Astrocyte of the cerebellum (primary cell): ENCODE measurements around the gene KCNK3.
"Not testable (repeated sequence)": the region's sequence is repeated elsewhere in the genome, so short reads cannot be mapped to it uniquely, and the experiment has no call there.

Source experiments
- DNase-seq: peaks from one replicate; pipeline ENCODE4 v3.0.0-alpha.2; 2011; ENCODE audit warnings: low read depth
- H3K4me3 ChIP-seq: 2 replicates; pipeline ENCODE4 v1.5.1; 2011; ENCODE audit warnings: mild to moderate bottlenecking, low read depth, low read length, moderate library complexity
- in situ Hi-C: cut with HindIII; loops from 2 replicates; pipeline ENCODE4 v1.10.0; 2017; ENCODE audit warnings: low sequenced_read_pairs
- TF ChIP-seq, protein P1 (sequence below): IDR thresholded peaks from 2 replicates; pipeline ENCODE4 v1.5.1; 2012; ENCODE audit warnings: low read length, low read depth, moderate library complexity, mild to moderate bottlenecking; ENCODE audit errors: missing control alignments

The KCNK3 gene

DNA sequence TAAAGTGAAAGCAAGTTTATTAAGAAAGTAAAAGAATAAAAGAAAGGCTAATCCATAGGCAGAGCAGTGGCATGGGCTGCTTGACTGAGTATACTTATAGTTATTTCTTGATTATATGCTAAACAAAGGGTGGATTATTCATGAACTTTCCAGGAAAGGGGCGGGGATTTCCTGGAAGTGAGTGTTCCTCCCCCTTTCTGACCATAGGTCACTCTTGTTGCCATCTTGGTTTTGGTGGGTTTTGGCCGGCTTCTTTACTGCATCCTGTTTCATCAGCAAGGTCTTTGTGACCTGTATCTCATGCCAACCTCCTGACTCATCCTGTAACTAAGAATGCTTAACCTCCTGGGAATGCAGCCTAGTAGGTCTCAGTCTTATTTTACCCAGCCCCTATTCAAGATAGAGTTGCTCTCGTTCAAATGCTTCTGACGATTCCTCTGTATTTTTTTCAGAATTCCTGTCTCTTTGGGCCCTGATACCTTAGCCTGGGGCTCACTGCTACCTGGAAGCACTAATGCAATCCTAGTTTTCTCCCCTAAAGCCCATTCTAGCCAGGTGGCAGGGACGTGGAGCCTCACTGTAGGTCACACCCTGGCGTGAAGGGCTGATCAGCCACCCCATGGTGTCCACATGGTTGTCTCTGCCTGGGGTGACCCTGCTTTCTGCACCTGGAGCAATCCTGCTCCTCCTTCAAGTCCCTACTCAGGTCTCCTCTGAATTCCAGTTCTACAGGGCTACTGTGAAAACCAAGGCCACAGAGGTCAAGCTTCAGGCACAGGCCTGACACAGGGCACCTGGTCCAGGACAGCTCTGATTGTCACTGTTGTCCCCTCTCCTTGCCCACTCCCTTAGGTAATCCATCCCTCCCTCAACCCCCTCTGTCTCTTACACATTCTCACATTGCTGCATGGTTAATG, 65.6 kb downstream of the KCNK3 start:
- TF ChIP-seq, protein P1, sequence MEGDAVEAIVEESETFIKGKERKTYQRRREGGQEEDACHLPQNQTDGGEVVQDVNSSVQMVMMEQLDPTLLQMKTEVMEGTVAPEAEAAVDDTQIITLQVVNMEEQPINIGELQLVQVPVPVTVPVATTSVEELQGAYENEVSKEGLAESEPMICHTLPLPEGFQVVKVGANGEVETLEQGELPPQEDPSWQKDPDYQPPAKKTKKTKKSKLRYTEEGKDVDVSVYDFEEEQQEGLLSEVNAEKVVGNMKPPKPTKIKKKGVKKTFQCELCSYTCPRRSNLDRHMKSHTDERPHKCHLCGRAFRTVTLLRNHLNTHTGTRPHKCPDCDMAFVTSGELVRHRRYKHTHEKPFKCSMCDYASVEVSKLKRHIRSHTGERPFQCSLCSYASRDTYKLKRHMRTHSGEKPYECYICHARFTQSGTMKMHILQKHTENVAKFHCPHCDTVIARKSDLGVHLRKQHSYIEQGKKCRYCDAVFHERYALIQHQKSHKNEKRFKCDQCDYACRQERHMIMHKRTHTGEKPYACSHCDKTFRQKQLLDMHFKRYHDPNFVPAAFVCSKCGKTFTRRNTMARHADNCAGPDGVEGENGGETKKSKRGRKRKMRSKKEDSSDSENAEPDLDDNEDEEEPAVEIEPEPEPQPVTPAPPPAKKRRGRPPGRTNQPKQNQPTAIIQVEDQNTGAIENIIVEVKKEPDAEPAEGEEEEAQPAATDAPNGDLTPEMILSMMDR, result no peak
- H3K4me3 ChIP-seq, result no peak overlapping the region
- in situ Hi-C loops, result no loop called here
- peak; percentile 99 for DNase-seq

DNA sequence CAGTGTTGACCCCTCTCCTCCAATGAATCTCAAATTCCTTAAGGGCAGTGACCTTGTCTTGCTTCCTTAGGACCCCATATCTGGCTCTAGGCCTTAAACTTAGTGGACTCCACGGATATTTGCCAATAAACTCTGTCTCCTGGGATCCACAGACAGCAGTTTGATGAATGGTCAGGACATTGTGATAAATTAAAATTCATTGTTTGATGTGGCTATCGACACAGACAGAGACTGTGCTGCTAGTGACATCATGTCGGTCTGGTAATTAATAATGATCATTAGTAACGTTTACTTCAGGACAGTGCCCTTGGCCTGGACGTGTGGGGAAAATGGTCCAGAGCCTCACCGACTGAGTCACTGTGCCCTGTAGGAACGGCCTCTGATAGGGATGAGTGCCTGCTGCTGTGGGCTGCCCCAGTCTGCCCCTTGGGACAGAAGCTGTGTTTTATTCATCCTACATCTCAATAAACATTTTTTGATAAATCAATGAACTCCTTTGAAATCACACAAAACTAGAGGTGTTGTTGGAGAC, 66.3 kb downstream of the KCNK3 start:
- in situ Hi-C loops, result no loop called here
- no peak for DNase-seq

DNA sequence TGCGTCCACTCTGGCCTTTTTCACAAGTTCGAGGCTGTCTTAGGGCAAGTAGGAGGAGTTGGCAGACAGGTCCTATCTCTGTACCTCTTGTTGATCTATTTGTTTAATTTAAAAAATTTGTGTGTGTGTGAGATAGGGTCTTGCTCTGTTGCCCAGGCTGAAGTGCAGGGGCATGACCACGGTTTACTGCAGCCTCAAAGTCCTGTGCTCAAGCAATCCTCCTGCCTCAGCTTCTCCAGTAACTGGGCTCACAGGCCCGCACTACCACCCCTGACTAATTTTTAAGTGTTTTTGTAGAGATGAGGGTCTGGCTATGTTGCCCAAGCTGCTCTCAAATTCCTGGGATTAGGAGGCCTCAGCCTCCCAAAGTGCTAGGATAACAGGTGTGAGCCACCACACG, 67.3 kb downstream of the KCNK3 start:
- TF ChIP-seq, protein P1, result no peak
- DNase-seq, result no peak
- in situ Hi-C loops, result no loop called here
- H3K4me3 ChIP-seq, result no peak overlapping the region

More for the DNA sequence above, 66.3 kb downstream of the KCNK3 start:
- no peak overlapping the region for H3K4me3 ChIP-seq
- TF ChIP-seq, protein P1, result no peak

DNA sequence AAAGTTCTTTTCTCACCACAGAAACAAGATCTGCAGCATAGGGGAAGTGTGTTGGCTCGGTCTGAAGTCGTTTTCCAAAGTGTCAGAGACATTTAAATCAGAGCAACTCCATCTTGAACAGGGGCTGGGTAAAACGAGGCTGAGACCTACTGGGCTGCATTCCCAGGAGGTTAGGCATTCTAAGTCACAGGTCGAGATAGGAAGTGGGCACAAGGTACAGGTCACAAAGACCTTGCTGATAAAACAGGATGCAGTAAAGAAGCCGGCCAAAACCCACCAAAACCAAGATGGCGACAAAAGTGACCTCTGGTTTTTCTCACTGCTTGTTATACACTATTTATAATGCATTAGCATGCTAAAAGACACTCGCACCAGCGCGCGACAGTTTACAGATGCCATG, 68.5 kb downstream of the KCNK3 start:
- DNase-seq, in situ Hi-C loops, H3K4me3 ChIP-seq: not testable (repeated sequence)

DNA sequence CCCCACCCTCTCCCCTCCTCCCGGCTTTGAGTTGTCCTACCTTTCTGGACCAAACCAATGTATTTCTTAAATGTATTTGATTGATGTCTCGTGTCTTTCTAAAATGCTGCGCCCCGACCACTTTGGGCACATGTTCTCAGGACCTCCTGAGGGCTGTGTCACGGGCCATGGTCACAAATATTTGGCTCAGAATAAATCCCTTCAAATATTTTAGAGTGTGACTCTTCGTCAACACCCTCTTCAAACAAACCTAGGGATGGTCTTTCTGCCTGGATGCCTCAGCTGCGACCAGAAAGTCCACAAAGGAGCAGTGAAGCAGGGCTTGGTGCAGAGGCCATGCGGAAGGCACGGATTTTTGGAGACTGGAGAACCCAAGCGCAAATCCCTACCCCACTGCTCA, 70.5 kb downstream of the KCNK3 start:
- H3K4me3 ChIP-seq, result no peak overlapping the region
- in situ Hi-C loops, result no loop called here
- TF ChIP-seq, protein P1, result no peak
- no peak for DNase-seq

DNA sequence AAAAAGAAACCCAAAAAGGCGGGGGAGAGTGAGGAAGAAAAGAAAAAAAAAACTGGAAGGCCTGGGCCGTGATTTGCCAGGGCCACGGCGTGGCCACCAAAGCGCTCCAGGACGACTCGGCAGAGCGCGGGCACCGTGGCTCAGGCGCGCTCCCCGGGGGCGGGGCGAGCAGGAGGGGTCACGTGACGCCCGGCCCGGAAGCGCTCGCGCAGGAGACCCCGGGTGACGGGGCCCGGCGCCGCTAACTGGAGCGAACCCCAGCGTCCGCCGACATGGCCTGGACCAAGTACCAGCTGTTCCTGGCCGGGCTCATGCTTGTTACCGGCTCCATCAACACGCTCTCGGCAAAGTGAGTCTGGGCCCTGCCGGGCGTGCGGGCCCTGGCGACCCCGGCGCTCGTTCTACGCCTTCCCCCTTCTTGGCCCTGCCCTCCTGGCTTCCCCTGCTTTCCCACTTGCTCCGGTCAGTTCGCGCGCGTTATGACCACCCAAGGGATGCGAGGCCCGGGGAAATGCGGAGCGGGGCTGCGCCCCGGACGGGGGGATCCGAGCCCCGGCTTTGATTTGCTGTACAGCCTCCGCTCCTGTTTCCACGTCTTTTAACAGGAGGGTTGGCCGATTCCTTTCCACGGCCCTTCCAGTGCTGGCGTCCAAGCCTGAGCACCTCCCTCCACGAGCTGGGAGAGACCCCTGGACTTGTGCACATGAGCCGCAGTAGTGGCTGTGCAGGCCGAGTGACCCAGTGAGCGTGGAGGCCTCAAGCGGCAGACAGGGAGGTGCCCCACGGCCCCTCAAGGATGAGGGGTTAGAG, 71.8 kb downstream of the KCNK3 start, which contains the start of gene SLC35F6:
Gene SLC35F6, plus strand, starts transcription at position 207 of the 810 bp plus-strand sequence. Its CDS starts 66 bp downstream, at position 273.
- DNase-seq, result peak; percentile 27
- in situ Hi-C loops, result no loop called here
- TF ChIP-seq, protein P1, result no peak
- peak within 1 kb of the TSS; percentile 94 for H3K4me3 ChIP-seq
